ENCODE measurements around the gene HOXA11.

HOXA11 gene

DNA sequence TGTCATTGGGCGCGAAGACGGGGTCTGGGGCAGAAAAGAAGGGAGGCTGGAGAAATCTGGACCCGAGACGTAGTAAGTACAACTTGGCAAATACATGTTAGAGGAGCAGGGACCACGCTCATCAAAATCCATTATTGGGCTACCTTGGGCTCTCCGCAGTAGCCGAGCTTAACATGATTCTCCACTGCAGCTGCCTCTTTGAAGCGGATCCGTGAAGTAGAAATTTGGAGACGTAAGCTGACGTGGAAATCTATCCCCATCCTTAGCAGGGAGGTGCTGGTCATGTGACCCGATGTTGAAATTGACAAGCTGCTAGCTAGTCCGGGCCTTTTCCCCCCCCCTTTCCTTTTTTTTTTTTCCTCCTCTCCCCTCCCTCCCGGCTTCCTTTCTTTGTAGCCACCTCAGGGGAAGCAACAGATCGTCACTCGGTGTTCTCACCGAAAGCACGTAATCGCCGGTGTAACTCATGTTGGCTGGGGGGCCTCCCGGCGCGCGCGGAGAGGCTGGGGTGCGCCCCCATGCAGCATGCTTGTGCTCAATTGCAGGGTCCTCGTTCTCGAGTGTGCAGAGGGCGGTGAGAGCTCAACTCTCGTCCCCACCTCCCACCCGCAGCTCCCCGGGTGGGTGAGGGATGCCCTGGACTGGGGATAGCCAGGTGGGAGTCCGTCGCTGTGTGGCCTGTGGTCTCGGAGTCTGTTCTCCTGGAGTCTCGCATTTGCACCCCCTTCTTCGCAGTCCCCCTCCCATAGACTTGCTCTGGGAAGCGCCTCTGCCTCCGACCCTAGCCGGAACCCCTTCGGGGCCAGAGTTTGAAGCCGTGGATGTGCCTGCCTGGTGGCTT is at the start of gene HOXA11:
TSS of gene HOXA11 (minus strand) at position 220 of the 841 bp plus-strand sequence. CDS start at position 132, 88 bp downstream.
- no peak for DNase-seq

DNA sequence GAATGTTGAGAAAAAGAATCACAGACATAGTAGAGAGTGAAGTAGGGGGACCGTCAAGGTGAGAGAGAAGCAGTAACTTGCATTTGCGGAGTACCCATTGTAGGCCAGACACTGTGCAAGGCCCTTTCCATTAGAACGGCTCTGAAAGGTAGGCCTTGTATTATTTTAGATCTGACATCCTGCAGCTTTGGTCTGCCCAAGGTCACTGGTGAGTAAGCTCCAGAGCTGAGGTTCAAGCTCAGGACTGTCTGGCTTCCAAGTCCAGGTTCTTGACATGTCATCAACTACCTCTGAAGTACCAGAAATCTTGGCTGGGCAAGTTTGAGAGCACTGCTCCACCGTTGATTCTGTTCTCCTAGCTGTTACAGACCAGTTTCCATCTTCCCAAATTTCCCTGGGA is 44.4 kb upstream of the HOXA11 start:
- DNase-seq, result no peak

DNA sequence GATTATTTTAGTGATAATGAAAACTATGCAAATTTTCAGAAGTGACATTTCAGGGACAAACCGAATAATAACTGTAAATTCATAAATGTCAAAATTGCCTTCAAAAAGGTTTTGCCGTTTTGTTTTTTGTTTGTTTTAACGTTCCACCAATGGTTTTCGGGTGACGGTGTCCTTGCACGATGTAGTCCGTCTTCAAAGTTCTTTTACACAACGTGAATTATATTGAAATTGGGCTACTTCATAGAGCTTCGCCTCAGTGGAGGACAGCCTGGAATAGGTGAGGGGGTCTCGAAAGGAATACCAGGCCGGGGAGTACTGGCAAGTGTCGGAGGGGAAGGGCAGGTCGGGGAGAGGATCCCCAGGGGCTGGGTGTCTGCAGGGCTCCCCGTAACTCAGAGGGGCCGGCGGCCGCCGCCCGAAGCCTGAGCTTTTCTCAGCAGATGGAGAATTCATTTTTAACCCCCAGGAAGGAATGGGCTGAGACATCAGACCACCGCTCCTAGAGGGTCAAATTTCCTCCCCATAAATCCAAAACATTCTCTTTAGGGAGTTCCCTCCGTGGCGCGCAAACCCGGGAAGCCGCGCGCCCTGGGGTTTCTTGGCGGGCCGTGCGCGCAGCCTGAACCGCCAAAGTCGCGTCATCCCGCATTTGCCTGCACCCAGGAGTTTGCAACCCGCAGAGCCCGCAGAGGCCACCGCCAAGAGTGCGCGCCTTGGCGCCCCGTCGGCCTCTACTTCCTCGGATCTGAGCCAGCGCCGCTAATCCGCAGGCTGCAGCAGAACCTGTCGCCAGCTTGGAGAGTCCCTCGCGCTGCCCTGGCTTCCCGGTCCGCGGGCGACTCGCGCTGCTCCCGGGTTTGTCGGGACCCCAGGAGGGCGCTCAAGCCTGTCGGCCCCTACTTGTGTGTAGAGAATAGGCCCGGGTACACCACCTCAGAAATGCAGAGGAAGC is 40.2 kb upstream of the HOXA11 start:
- no peak for DNase-seq

DNA sequence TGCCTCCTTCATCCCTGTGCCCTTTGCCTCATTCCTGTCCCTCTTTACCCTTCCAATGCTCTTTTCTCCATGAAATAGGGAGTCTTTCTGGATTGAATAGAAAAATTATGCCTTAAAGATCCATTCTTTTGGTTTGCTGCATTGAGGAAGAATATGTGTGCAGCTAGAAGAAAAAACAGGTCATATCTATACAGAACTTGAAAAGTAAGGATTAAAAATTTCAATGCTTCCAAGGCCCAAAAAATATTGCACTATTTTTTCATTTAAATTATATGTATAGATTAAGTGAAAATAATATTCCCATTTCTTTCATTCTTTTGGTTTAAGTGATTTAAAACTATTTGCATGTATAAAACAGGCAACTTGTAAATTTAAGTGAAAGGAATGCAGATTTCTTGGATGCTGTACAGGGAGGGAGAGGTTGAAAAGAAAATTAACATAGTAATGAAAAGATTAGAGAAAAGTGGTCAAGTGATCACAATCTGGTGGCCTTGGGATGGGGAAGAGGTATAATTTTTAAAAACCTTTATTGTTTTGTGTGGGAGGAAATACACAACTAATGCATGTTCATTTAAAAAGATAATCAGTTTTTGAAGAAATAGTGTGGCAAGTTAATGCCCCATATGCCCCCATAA is 39.0 kb upstream of the HOXA11 start:
- no peak for DNase-seq

DNA sequence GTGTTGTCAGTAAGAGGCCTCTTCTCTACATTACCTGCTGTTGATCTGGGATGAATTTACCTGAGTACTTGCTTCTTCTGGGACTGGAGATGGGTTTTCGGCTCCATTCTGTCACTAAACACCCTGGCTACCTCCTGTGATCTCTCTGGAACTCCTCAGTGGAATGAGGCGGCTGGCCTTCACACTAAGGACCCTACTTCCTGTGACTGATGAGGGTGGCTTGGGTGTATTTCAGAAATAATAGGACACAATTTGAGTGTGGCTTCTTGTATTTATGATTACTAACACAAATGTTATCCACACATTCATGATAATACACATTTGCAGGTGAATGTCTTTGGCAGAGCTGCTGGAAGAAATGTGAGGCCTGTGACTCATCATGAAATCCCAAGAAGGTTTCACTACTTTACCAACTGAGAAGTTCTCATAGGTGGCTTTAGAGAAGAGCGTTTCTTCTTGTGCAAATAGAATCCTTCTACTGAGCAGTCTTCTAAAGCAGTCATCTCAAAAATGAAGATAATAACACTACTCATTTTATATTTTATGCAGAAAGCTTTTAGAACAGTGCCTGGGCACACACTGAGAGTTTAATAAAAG is 36.3 kb upstream of the HOXA11 start:
- no peak for DNase-seq

DNA sequence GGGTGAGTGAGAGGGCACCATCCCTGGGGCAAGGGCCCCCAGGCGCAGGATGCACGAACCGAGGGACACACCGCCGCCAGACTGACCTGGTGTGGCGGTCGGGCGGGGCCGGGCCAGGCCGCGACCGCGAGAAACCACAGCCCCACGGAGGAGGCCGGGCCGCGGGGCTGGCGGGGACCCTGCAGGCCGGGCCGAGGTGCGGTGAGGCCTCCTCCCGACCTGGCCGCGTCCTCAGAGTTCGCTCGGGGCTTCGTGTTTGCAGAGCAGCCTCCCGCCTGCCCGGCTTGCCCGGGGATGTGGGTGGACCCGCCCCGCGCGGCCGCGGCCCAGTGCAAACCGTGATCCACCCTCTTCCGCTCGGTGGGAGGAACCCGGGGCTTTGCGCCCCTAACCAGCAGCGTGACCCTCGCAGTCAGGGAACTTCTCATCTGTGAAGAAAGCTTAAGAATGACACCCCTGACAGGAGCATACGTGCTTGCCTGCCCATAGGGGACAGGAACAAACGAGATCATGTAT is 35.5 kb upstream of the HOXA11 start:
- DNase-seq, result no peak

DNA sequence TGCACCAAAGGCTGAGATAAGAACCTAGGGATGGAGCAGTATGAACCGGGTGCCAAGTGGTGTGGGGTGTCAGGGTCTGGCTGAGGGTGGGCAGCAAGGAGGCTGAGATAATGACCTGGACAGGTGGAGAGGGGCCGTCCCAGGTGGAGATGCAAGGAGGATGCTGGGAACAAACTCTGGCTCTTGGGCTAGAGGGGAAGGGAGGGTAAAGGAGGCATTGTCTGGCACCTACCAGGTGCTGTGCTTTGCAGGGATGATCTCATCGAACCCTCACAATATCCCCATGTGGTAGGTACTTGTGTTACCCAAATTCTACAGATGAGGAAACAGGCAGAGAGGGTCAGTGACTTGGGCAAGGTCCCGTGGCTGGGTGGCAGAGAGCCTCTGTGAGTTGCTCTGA is 34.8 kb upstream of the HOXA11 start:
- DNase-seq, result no peak

DNA sequence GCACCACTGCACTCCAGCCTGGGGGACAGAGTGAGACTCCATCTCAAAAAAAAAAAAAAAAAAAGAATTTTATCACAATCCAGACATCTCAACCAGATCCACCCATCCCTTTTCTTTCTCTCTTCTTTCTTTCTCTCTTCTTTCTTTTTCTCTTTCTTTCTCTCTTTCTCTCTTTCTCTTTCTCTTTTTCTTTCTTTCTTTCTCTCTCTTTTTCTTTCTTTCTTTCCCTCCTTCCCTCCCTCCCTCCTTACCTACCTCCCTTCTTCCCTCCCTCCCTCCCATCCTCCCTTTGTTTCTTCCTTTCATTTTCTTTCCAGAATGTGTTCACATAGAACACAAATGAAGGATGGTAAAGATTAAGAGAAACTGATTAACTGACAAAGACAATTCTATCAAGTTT is 32.9 kb upstream of the HOXA11 start:
- no peak for DNase-seq

DNA sequence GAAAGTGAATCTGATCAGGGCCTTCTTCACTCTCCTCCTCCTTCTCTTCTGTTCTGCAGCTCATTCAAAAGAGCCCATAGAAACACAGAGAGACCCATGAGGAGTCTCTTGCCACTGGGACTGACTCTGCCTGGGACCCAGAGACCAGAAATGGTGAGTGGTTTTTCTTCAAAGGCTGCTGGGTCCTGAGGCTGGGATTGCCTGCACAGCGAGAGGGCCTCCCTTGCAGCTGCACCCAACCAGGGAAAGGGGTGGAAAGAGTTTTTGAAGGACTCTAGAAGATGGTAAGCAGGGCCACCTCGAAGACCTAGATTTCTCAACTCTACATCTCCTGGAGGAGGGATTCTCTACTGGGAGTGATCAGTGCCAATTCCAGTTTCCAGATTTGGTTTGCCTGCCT is 30.3 kb upstream of the HOXA11 start:
- no peak for DNase-seq

DNA sequence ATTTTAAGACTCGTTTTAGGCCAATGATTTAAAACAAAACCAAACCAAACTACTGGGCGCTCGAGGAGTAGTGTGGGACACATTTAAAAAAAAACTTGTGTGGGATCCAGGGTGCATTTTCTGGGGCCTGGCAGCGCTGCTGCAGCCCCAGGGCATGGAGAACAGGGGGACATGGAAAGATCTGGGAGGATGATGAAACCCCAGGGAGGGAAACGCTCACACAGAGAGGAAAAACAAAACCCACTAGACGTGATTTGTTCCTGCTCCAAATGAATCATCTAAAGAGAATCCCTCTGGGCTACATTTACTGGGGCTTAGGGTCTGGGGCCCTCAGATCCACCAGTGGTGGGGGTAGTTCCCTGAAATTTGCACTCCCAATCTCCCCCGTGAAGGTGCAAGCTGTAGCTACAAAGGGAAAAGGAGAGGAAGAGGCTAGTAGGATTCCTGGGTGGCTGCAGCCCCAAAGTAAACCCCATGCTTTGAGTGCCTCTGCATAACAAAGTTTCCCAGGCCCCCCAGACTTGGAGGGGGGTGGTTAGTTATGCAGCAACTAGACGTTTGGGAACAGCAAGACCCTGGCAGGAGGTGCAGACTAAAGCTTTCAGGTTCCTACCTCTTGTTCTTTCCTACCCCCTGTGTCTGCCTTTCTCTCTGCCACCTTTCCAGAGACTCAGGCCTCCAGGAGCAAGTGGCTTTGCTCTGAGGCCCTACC is 29.4 kb upstream of the HOXA11 start:
- DNase-seq, result no peak

DNA sequence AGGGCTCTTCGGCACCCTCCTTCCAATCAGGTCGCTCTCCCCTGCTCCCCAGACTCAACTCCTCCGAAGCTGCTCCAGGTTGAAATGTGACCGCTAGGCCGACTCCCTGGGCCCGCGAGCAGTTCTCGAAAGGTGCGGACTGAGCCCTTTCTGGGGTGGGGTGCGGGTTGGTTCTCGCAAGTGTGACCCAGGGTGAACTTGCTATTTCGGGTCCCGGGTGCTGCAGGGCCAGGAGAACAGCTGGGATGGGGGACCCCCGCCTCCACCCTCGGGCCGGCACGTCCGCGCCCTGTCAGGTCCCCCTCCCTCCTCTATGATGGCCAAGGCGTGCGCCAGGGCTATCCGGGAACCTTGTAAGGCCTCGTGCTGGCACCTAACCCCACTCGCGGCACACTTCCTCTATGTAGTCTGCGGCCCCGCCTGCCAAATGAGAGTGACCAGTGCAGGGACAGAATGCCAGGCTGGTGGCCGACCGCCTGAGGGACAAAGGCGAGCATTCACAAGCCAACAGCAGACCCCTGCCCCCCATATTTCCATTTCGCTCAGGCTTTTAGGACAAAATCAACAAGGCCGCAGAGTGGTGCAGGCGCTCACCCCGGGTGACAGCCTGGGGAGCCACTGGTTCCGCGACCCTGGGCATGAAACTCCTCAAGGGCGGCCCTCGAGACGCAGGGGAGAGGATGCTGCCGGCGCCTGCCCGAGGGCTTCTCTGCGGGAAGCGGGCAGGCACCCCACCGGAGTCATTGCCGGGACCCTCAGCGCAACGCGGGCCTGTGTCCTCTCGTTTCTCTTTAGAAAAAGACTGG is 28.6 kb upstream of the HOXA11 start:
- no peak for DNase-seq

DNA sequence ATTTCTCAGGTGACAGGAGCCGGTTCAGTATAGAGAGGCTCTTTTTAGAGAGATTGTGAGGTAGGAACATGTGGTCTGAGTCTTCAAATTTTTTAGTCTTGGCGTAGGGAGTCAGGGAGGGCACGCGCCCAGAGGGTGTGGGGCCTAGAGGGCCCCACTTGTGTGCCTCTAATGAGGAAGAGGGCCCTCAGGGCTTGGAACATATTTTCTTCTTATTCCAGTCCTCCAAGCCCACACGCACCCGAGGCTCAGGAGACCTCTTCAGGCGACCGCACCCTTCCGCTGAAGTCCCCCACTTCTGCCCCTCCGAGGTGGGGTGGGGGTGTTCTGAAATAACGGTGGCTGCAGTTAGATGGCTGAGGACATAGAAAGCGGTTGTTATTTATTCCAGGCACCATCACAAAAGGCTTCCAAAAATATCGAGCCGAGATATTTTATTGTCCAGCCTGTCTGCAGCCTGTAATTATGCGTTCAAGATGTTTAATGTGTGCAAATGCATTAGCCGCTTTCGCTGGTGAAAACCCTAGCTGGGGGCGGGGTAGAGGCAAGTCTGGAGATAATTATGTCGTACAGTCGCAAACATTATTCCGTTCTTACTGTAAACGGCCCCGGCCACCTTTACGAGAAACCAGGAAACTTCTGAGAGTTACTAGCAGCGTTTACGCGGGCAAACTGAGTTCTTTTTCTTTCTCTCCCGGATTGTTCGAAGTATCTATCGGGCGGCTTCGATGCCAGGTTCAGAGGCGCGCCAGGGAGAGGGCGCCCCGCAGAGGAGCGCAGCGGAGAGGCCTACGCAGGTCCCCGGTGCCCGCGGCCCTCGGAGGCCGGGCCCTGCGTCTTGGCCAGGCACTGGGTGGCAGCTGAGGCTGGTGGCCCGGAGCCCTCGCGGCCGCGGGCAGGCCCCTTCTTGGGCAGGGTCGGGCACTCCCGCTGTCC is 27.7 kb upstream of the HOXA11 start:
- DNase-seq, result no peak

DNA sequence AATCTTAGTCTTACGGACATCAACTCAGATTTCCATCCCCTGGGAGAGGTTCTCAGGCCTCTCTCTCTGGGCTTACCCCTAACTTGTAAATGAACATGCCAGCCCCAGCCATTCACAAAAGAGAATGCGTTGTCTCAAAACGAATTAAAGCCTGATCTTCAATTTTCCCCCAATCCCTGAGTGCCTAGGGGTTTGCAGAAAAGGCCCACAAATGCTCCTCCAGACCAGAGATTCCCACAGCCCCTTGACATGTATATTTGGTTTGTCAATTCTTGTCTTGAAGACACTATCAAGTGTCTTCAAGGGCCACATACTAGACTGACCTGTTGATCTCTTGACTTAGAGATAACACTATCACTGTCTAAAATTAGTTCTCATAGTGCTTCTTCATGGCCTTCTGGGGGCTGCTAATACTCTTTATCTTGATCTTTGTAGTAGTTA is 26.8 kb upstream of the HOXA11 start:
- DNase-seq, result no peak

DNA sequence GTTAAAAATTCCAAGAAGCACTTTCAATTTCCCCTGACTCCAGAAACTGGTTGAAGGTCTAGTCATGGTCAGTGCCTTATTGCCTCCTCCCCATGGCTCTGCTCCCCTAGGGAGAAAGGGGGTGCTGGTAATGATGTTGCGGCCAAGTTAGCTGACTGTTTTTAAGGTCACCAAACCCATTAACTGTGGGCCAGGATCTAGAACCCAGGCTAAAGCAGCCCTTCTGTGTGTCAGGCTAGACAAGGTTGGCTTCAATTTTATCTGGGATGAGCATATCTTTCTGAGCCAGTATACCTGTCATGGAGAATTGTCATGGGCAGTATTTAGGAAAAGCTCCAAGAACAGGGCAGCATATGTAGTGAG is 26.0 kb upstream of the HOXA11 start:
- DNase-seq, result no peak

DNA sequence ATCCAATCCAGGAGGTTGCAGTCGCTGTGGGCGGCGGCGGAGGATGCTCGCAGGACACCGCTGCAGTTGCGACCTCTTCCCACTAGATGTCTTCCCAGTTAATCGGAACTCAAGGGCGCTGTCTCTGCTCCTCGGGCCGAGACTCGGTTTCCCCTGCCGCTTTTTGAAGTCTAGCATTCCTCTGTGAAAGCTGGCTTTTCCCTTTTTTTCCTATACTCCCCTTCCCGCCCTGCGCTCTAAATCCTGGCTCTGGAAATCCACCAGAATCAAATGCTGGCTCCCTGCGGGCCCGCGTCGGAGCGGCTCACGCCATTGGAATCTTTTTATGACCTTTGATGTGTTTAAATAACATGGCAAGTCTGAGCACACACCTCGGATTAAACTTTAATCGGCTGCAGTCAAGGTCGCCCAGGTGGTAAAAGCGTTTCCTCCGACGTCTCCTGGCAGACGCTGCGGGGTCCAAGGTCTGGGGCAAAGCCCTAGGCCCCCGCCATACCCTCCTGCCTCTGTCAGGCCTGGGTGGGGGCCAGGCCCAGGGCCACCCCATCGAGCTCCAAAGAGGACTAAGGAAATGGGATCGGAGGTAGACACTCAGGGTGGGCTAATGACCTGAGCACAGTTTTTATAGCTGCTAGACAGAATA is 25.5 kb upstream of the HOXA11 start:
- DNase-seq, result no peak

DNA sequence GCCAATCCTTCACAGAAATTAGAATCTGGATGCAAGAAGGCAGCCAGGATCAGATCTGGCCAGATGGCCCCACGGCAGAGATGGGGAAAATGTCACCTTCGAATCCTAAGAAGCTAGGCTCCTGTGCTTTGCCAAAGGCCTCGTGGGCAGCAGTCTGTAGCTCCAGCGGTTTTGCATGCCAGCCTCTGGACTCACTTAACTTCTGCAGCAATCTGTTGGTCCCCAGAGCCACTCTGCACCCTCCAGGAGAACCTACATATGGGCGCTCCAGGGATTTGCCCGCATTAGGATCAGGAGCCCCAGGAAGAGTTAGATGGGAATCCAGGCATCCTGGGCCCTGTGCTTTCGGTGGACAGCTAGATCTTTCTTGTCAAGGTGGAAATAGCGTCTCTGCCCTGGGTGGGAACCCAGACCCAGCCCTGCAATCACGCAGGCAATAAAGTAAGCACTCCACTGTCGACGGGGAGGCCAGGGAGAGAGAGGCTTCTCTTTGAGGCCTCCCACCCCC is 25.0 kb upstream of the HOXA11 start:
- DNase-seq, result no peak

DNA sequence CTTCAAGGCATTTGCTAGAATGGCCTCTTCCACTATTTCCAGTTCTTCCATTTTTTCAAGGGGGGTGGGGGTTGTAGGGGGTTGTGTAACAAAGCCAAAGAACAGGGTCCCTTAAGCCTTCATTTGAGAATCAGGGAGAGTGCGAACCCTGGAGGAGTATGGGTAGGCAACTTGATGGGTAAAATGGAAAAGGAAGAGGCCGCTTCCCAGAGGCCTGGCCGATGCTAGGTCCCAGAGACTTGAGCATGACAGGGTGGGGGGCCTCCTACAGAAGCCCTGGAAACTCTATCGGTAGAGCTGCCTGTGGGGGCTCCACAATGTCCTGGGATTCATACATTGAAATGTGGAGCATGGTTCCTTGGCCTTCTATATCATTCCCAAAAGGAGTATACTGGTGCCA is 24.0 kb upstream of the HOXA11 start:
- DNase-seq, result no peak

DNA sequence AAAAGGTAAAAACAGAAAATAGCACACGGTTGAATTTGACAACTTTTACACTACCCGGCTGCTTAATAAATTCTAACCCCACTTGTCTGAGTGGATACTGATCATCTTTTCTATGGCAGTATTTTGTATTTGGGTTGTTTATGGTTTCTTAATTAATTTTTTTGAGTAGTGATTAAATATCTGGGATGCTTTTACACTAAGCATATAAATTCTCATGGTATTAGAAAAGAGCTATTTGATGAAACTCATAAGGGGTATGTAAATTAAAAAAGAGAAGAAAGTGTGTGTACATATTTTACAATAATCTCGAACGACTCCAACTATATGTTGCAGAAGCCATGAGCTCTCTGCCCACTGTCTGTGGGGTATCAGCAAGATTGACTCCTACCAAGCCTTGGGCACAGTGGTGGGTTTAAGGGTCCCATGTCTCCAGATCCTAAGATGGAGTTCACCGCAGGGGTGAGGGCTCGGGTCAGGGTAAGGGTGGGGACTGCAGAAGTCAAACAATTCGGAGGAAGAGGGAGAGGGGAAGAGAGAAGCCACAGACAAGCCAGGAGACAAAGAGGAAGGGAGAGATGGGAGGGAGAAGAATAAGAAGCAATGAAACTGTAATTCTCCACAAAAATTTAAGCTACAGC is 22.4 kb upstream of the HOXA11 start:
- DNase-seq, result no peak
